Mononuclear cell (primary cell): ENCODE data around the gene S100A8. TPM values are rescaled to one million over a fixed set of nuclear protein-coding genes. Genes with fewer than 3 reads are reported as not detected.
A peak's percentile ranks its signal among the peaks of the same experiment; 100 is the strongest.

Experiments
- H3K27me3 ChIP-seq: 2 replicates; pipeline ENCODE4 v1.6.0; 2011; ENCODE audit warnings: low read length, control low read depth; ENCODE audit not compliant: insufficient read depth
- H3K4me1 ChIP-seq: 2 replicates; pipeline ENCODE4 v1.5.1; 2011; ENCODE audit warnings: mild to moderate bottlenecking, low read length, control low read depth; ENCODE audit not compliant: insufficient read depth
- H3K4me3 ChIP-seq: 2 replicates; pipeline ENCODE4 v1.5.1; 2011; ENCODE audit warnings: mild to moderate bottlenecking, low read length, moderate library complexity
- H3K9me3 ChIP-seq: 2 replicates; pipeline ENCODE4 v1.5.1; 2011; ENCODE audit warnings: low read depth, mild to moderate bottlenecking, control low read depth, low read length
- total RNA-seq: library from RNA; depleted of rRNA; stranded (reverse); fragments of >200 nt; gene quantifications from one replicate; pipeline ENCODE4 v1.2.3, GENCODE V29; 2012

Gene S100A8
- total RNA-seq, 1 donor, result 801 TPM

- Histone ChIP-seq H3K27me3 (no peaks in the 10 kb centered on the region), H3K4me1 (peaks cover 88% of the 10 kb centered on the region), H3K9me3 (no peaks in the 10 kb centered on the region), H3K4me3 (no peak overlapping the region)
Observed at GRCh38 chr1:153364766-153365666, 25.9 kb downstream of the S100A8 start.

- Histone ChIP-seq H3K9me3 (no peaks in the 10 kb centered on the region), H3K4me3 (no peak overlapping the region), H3K4me1 (peaks cover 82% of the 10 kb centered on the region), H3K27me3 (no peaks in the 10 kb centered on the region)
Observed at GRCh38 chr1:153364156-153364555, 26.7 kb downstream of the S100A8 start.

GRCh38 chr1:153363641-153364040 lies 27.2 kb downstream of the S100A8 start:
- H3K4me1 ChIP-seq, result peaks cover 77% of the 10 kb centered on the region
- H3K27me3 ChIP-seq, result no peaks in the 10 kb centered on the region
- H3K9me3 ChIP-seq, result no peaks in the 10 kb centered on the region
- H3K4me3 ChIP-seq, result no peak overlapping the region

GRCh38 chr1:153362187-153362775 lies 28.6 kb downstream of the S100A8 start:
- Histone ChIP-seq H3K9me3 (no peaks in the 10 kb centered on the region), H3K4me3 (no peak overlapping the region), H3K27me3 (no peaks in the 10 kb centered on the region), H3K4me1 (peaks cover 76% of the 10 kb centered on the region)

- H3K27me3 ChIP-seq, result no peaks in the 10 kb centered on the region
- peaks cover 77% of the 10 kb centered on the region for H3K4me1 ChIP-seq
- H3K9me3 ChIP-seq, result no peaks in the 10 kb centered on the region
- H3K4me3 ChIP-seq, result no peak overlapping the region
Observed at GRCh38 chr1:153361480-153362109, 29.3 kb downstream of the S100A8 start.

GRCh38 chr1:153360592-153361479 lies 30.0 kb downstream of the S100A8 start:
- Histone ChIP-seq H3K4me3 (peak overlapping the region; percentile 61), H3K27me3 (no peaks in the 10 kb centered on the region)

GRCh38 chr1:153360190-153360589 lies 30.7 kb downstream of the S100A8 start:
- Histone ChIP-seq H3K4me3 (peak overlapping the region; percentile 61), H3K4me1 (peaks cover 73% of the 10 kb centered on the region), H3K9me3 (no peaks in the 10 kb centered on the region), H3K27me3 (no peaks in the 10 kb centered on the region)

More at GRCh38 chr1:153360592-153361479, 30.0 kb downstream of the S100A8 start:
- Histone ChIP-seq H3K9me3 (no peaks in the 10 kb centered on the region), H3K4me1 (peaks cover 77% of the 10 kb centered on the region)

- H3K9me3 ChIP-seq, result no peaks in the 10 kb centered on the region
- H3K4me1 ChIP-seq, result peaks cover 64% of the 10 kb centered on the region
- H3K4me3 ChIP-seq, result peak overlapping the region; percentile 61
- no peaks in the 10 kb centered on the region for H3K27me3 ChIP-seq
Observed at GRCh38 chr1:153359241-153359640, 31.6 kb downstream of the S100A8 start.

- Histone ChIP-seq H3K9me3 (no peaks in the 10 kb centered on the region), H3K4me3 (peak overlapping the region; percentile 61), H3K4me1 (peaks cover 58% of the 10 kb centered on the region), H3K27me3 (no peaks in the 10 kb centered on the region)
Observed at GRCh38 chr1:153358691-153358975, 32.2 kb downstream of the S100A8 start.

- Histone ChIP-seq H3K9me3 (no peaks in the 10 kb centered on the region), H3K4me3 (peak within 1 kb of the TSS; percentile 61), H3K4me1 (peaks cover 52% of the 10 kb centered on the region), H3K27me3 (no peaks in the 10 kb centered on the region)
Observed at GRCh38 chr1:153357853-153358690, 32.8 kb downstream of the S100A8 start, which contains the start of gene S100A9. TSS of gene S100A9 (plus strand) at chr1:153357854. CDS start at chr1:153358284, 430 bp downstream.

- H3K9me3 ChIP-seq, result no peaks in the 10 kb centered on the region
- peaks cover 46% of the 10 kb centered on the region for H3K4me1 ChIP-seq
- H3K4me3 ChIP-seq, result peak overlapping the region; percentile 61
- H3K27me3 ChIP-seq, result no peaks in the 10 kb centered on the region
Observed at GRCh38 chr1:153357076-153357852, 33.6 kb downstream of the S100A8 start.

GRCh38 chr1:153356392-153357075 lies 34.3 kb downstream of the S100A8 start:
- Histone ChIP-seq H3K4me3 (no peak overlapping the region), H3K4me1 (peaks cover 44% of the 10 kb centered on the region), H3K27me3 (no peaks in the 10 kb centered on the region), H3K9me3 (no peaks in the 10 kb centered on the region)
